ENCODE data around the gene KLF15.

The KLF15 gene

DNA sequence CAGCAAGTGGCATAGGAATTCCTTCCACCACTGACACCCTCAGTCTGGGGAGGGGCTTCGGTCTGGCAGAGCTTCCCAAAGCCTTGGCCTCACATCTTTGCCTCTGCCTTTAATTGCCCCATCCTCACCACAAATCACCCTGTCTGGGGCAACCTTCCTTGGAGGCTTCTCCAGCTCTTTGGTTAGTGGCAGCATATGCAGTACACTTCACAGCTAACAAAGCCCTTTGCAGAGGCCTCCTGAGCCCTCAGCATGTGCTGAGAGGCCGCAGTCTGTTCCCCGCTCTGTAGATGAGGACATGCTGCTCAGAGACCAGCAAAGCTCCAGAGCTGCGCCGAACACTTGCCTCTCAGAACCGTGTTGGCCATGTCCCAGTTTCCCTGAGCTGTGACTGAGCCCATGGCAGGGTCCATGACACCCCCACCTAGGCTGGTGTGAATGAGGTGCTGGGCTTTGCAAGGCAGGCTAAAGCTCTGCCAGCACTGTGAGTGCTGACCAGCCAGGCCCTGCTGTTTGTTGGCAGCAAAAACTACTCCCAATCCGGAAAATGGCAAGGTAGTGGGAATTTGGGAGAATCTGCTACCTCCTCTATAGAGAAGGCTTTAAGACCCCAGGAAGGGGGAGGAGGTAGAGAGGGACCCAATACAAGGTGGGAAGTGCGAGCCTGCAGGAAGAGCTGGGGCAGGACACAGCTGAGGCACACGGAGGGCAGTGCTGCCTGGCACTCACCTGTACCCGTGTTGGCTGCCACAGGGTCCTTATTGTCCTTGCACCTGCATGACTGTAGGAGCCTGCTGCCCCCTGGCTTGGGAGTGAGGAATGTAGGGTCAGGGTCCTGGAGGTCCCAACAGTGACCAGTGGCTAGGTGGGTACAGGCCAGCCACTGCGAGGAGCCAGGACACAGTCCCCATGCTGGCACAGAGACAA is 8.4 kb upstream of the KLF15 start (continued):
- TF ChIP-seq, protein P1, sequence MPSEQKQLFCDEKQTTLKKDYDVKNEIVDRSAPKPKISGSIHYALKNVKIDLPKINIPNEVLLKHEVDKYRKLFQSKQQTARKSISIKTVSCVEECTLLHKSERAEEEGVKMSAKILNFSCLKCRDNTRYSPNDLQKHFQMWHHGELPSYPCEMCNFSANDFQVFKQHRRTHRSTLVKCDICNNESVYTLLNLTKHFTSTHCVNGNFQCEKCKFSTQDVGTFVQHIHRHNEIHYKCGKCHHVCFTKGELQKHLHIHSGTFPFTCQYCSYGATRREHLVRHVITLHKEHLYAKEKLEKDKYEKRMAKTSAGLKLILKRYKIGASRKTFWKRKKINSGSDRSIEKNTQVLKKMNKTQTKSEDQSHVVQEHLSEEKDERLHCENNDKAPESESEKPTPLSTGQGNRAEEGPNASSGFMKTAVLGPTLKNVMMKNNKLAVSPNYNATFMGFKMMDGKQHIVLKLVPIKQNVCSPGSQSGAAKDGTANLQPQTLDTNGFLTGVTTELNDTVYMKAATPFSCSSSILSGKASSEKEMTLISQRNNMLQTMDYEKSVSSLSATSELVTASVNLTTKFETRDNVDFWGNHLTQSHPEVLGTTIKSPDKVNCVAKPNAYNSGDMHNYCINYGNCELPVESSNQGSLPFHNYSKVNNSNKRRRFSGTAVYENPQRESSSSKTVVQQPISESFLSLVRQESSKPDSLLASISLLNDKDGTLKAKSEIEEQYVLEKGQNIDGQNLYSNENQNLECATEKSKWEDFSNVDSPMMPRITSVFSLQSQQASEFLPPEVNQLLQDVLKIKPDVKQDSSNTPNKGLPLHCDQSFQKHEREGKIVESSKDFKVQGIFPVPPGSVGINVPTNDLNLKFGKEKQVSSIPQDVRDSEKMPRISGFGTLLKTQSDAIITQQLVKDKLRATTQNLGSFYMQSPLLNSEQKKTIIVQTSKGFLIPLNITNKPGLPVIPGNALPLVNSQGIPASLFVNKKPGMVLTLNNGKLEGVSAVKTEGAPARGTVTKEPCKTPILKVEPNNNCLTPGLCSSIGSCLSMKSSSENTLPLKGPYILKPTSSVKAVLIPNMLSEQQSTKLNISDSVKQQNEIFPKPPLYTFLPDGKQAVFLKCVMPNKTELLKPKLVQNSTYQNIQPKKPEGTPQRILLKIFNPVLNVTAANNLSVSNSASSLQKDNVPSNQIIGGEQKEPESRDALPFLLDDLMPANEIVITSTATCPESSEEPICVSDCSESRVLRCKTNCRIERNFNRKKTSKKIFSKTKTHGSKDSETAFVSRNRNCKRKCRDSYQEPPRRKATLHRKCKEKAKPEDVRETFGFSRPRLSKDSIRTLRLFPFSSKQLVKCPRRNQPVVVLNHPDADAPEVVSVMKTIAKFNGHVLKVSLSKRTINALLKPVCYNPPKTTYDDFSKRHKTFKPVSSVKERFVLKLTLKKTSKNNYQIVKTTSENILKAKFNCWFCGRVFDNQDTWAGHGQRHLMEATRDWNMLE (tag by site-specific recombination; conservative IDR thresholded peaks at IDR 0.05; ENCODE audit: low read depth): no peak
- no peak for TF ChIP-seq ZNF391 (tag by site-specific recombination; IDR thresholded peaks at IDR 0.05; ENCODE audit: borderline replicate concordance, low read depth)
- no peak for TF ChIP-seq ZNF26 (tag by site-specific recombination; IDR thresholded peaks at IDR 0.05)
- TF ChIP-seq, protein P2, sequence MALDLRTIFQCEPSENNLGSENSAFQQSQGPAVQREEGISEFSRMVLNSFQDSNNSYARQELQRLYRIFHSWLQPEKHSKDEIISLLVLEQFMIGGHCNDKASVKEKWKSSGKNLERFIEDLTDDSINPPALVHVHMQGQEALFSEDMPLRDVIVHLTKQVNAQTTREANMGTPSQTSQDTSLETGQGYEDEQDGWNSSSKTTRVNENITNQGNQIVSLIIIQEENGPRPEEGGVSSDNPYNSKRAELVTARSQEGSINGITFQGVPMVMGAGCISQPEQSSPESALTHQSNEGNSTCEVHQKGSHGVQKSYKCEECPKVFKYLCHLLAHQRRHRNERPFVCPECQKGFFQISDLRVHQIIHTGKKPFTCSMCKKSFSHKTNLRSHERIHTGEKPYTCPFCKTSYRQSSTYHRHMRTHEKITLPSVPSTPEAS (tag by site-specific recombination; IDR thresholded peaks at IDR 0.05): no peak
- no peak for TF ChIP-seq ZNF169 (tag by site-specific recombination; IDR thresholded peaks at IDR 0.05)
- TF ChIP-seq OVOL3 (tag by site-specific recombination; IDR thresholded peaks at IDR 0.05): no peak
- no peak for TF ChIP-seq SCRT1 (tag by site-specific recombination; IDR thresholded peaks at IDR 0.05; ENCODE audit: borderline replicate concordance)
- TF ChIP-seq ZFP69B (tag by site-specific recombination; IDR thresholded peaks at IDR 0.05): no peak
- TF ChIP-seq ZNF23 (tag by site-specific recombination; IDR thresholded peaks at IDR 0.05; ENCODE audit: borderline replicate concordance): no peak
- TF ChIP-seq ZNF658 (tag by site-specific recombination; IDR thresholded peaks at IDR 0.05): no peak

DNA sequence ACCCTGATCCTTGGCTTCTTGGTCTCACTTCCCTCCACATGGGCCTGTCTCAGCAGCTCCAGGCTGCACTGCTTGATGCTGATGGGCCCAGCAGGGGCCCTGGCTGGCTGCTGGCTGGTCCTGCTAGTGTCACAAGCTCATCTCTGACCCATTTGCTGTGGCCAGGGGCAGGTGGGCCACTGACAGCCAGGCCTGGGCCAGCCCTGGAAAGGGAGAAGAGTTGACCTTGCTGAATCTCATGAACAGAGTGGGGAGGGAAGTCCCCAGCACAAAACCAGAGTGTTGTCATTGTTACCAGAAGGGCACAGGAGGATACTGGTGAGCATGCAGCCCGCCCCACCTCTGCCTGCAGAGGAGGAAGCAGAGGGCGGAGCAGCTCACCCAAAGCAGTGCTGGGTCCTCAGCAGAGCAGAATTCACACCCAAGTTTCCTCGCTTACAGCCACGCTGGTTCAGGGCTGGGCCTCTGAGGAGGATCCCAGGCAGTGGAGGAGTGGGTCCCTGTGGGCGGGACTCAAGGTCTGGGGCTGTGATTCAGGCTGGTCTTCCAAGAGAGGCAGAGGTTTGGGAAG is 7.6 kb upstream of the KLF15 start:
- Histone ChIP-seq H3K9me3 (ENCODE audit: control insufficient read depth, insufficient read depth, low read depth, low read length) (no peaks in the 10 kb centered on the region), H3K4me1 (ENCODE audit: control insufficient read depth, insufficient read depth, low read length) (no peaks in the 10 kb centered on the region), H3K27ac (ENCODE audit: extremely low read depth, low read depth, low read length) (no peak overlapping the region), H3K36me3 (ENCODE audit: control insufficient read depth in 2 of 2, insufficient read depth in 1 of 2, low read length in 2 of 2) (no peaks in the 10 kb centered on the region), H3K4me3 (ENCODE audit: low read depth, low read length) (no peak overlapping the region)
- ChIA-PET CTCF (no interaction called here), POLR2A (interaction anchor here (1.2 kb wide), 1 partner anchor 15 kb away, joined by 3 read pairs; no protein-coding TSS in a partner anchor)
- TF ChIP-seq ZIC2 (tag by site-specific recombination; IDR thresholded peaks at IDR 0.05) (peak; percentile 74), SP2 (tag by site-specific recombination; IDR thresholded peaks at IDR 0.05) (no peak), HOXD13 (CRISPR knock-in tag; IDR thresholded peaks at IDR 0.05; ENCODE audit: borderline replicate concordance) (no peak), EGR2 (tag by site-specific recombination; IDR thresholded peaks at IDR 0.05; ENCODE audit: low read depth) (peak; percentile 4; the same call in 1 of the 2 replicates), ZNF16 (tag by site-specific recombination; IDR thresholded peaks at IDR 0.05; ENCODE audit: low read depth) (no peak), ZNF510 (tag by site-specific recombination; IDR thresholded peaks at IDR 0.05; ENCODE audit: insufficient replicate concordance) (no peak), ZNF140 (tag by site-specific recombination; IDR thresholded peaks at IDR 0.05) (no peak), ZNF211 (tag by site-specific recombination; IDR thresholded peaks at IDR 0.05; ENCODE audit: low read depth) (no peak)
